Stimulated activated CD8-positive, alpha-beta memory T cell treated with anti-CD3 and anti-CD28 coated beads, Interleukin-15, amount 100 ng/mL, for 1 hour (primary cell): ENCODE measurements around the gene TOB2.
A peak's percentile ranks its signal among the peaks of the same experiment; 100 is the strongest.

Experiments
- DNase-seq: peaks from one replicate; pipeline ENCODE4 v3.0.0-alpha.2; 2020; ENCODE audit warnings: low read depth

Gene TOB2, protein sequence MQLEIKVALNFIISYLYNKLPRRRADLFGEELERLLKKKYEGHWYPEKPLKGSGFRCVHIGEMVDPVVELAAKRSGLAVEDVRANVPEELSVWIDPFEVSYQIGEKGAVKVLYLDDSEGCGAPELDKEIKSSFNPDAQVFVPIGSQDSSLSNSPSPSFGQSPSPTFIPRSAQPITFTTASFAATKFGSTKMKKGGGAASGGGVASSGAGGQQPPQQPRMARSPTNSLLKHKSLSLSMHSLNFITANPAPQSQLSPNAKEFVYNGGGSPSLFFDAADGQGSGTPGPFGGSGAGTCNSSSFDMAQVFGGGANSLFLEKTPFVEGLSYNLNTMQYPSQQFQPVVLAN

DNA sequence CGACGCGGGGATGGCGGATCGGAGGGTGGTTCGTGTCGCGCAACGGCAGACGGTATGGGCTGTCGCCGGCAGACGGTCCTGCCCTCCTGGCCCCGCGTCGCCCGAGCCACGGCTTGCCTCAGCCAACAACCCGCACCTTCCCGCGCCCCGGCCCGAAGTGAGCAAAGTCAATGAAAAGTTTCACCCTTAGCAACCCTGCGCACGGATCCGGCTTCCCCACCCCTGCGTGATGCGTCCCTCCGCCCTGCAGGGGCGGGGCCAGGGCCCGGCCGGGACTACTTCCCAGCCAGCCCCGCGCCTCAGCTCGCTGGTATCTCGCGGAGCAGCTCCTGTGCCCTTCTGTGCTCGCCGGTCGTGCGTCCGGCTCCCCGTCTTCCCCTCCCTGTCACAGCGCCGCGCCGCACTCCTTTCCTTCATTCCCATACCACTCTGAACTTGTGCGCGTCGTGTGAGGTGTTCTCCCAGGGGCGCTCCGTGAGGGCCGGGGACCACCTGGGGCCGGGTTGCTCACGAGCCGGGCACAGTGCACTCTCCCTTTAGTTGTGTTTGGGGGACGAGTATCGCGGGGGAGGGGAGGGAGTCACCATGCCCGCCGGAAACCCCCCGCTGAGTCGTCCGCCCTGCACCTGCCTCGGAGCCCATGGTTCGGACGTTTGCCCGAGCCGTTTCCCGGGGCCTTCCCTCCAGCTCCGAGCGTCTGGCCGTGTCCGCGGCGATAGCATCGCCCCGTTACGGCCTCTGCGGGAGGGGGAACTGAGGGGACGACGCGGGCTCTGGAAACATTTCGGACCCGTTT lies at the start of gene TOB2:
Gene TOB2, minus strand, starts transcription at position 163 of the 796 bp plus-strand sequence. CDS start 9,456 bp downstream, outside the sequence.
- peak; percentile 90 for DNase-seq

DNA sequence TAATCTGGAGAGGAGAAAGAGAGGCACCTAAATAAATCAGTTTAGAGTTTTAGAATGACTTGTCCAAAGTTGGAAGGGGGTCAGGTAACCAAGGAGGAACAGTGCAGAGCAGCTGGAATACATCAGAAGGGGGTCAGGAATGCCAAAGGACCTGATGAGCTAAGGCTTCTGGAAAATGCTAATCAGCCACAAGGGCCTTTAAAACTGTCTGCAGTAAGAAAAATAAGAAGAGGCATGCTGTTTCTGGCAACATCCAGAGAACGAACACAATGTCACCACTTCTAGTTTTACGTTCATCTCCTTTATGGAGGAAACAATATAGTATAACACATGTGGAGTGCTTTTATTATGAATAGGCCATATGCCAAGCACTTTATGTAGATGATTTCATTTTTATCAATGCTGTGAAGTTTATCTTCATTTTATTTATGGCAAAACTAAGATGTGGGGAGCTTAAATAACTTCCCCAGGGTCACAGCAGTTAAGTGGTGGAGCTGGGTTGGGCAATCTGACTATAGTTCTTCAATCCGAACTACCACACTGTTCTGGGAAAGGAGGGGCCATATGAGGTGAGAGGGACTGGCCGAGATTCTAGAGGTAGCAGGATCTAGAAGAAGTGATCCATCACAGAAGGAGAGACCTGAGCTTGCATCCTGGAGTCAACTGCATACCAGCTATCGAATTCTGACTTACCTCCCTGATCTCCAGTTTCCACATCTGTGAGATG lies 44.9 kb upstream of the TOB2 start:
- DNase-seq = no peak

DNA sequence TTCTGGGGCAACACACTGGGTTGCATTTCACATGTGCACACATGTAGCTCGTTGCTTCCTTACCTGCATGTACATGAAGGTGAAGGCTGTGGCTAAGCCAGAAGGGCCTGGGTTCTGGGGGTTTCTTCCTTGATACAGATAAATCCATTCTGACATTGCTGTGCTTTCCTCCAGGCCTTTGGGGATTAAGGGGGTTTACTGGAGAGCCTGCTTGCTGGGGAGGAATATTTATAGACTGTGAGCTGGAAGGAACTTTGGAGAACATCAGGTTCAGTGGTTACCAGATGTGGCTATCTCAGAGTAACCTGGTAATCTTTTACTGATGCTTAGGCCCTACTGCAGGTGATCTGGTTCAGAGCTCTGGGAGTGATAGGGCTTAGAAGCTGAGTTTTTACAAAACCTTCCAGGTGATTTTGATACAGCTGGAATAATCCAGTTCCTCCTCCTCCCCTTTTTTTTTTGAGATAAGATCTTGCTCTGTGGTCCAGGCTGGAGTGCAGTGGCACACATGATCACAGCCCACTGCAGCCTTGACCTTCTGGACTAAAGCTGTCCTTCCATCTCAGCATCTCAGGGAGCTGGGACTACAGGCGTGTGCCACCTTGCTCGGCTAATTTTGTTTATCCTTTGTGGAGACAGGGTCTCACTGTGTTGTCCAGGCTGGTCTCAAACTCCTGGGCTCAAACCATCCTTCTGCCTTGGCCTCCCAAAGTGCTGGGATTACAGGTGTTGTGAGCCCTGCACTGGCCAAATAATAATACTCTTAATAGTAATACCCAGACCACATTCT lies 42.2 kb upstream of the TOB2 start:
- DNase-seq = no peak

DNA sequence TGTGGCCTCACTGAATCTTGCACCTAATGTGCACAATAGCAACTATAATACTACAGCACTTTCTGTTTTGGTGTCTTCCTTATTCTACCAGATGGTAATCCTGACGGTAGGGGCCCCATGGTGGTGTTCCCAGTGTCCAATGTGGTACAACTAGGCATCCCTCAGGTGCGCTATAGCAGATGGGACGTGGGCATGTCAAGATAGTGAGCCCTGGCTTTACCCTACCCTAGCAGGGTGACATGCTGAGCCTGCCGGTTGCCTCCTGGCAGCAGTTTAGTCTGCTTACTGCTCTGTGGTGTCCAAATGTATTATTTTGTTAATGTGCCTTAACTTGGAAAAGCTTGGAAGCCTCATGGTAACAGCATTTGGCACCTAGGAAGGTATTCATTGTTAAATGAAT lies 41.5 kb upstream of the TOB2 start:
- DNase-seq = no peak

GRCh38 chr22:41487037-41487935 lies 40.7 kb upstream of the TOB2 start:
- no peak for DNase-seq

- no peak for DNase-seq
Measured at GRCh38 chr22:41485033-41485432, 38.4 kb upstream of the TOB2 start.

DNA sequence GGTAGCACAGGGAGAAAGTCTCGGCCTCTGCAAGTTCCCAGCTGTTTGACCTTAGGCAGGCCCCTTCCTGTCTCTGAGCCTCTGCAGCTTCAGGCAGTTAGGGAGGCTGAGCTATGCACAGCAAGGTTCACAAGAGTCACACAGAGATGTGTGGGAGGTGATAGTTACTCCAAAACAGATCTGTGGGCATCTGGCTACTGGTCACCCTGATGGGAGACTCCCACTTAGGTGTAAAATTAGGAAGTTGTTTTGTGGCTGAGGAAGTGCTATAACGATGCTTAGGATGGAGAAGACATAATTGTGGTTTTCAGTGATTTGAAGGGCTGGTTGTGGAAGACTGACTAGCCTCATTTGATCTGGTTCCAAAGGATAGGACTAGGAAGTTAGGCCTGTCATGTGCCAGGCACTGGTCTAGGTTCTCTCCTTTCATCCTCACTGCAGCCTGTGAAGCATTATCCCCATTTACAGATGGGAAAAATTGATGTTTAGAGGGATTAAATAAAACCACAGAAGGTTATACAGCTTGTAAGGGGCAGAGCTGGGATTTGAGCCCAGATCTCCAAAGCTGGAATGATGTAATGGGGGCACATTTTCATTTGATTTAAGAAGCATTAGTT lies 35.8 kb upstream of the TOB2 start:
- no peak for DNase-seq

DNA sequence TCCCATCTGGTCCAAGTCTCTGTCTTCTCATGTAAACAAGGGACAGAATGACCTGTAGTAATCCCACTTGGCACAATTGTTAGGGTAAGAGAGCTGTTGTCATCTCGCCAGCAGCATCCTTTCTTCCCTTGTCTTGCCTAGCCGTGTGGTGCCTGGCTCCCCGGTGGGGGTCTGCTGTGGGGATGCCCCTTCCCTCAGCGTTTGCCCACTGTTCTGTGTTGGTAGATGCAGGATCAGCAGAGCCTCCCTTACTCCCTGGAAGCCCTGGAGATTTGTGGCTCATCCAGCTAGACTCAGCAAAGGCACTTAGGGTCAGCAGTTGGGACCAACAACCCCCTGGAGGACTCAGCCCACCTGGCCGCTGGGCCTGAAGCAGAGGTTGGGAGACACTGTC lies 35.3 kb upstream of the TOB2 start:
- no peak for DNase-seq

DNA sequence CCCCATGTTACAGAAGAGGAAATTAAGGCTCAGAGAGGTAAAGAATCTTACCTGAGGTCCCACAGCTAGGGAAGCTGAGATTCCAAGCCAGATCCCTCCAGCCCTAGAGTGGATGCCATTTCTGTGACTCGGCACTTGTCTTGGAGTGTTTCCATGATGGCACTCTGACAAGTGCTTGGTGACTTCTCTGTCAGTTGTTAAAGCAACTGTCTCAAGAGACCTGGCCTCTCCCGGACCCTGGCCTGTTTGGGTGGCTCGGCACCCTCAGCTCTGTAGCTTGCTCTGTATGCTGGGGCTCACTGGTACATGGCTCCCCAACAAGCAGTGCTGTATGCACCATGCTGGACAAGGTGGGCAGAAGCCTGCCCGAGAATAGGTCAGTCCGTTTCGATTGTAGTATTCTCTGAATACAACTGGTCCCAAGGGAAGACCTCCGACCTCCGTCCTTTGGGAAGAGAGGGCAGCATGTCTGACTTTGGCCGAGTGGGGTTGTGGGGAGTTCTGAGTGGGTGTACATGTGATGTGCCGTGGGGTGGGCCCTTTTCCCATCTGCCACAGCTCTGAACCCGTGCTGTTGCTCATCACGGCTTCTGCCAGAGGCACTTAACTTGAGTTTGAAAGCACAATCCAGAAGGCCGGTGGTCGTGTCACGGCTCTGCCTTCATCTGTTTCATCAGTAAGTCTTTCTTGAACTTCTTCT lies 34.7 kb upstream of the TOB2 start:
- no peak for DNase-seq

DNA sequence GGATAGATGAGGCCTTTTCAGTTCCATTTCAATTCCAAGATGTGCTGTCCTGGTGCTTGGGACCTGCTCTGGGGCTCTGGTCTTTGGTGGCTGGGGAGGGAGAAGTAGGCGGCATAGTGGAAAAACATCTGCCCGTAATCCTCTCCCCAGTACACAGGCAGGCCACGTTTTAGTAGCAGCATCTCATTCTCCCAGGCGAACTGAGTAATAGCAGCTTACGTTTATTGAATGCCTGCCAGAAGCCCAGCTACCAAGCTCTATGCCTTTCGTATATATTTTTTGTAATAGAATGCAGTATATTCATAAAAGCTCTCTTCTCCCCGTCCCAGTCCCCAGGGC lies 33.8 kb upstream of the TOB2 start:
- no peak for DNase-seq

GRCh38 chr22:41479671-41480396 lies 33.2 kb upstream of the TOB2 start:
- DNase-seq = no peak

DNA sequence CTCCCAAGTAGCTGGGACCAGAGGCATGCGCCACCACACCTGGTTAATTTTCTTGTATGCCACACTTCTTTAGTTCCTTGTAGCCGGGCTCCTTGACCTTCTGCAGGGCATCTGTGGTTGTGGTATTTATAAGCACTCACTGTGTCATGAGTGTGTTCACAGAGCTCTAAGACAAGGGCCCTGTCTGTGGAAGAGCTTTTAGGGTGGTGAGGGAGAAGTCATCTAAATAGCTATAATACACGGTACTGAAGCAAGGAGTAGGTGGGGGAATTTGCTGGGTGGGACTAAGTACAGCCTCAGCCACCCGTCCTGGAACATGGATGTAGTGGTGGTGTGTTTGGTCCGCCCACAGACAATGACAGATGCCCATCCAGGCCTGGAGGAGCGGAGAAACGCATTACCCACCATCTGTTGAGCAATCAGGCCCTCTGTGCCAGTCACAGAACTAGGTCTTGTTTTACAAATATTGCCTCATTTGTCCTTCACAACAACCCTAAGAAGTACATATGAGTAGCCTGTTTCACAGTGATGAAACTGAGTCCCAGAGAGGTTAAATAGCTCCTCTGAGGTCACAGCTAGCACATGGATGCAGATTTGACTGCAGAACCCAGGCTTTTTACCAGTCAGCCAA lies 32.4 kb upstream of the TOB2 start:
- DNase-seq = no peak

DNA sequence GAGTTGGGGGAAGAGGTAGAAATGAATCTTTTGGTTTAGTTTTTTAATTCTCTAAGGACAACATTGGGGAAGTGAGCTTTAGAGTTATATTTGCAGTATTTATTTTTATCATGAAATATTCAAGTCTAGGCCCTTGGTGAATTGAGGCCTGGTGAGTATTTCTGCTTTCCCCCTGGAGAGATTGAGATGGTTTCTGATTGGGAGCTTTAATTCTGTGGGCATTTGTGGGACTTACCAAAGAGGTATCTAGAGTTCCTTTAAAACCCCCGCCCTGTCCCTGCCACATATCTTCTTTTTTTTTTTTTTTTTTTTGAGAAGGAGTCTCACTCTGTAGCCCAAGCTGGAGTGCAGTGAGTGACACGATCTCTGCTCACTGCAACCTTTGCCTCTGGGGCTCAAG lies 31.9 kb upstream of the TOB2 start:
- no peak for DNase-seq

- DNase-seq = no peak
Measured at GRCh38 chr22:41474872-41475451, 28.4 kb upstream of the TOB2 start.

DNA sequence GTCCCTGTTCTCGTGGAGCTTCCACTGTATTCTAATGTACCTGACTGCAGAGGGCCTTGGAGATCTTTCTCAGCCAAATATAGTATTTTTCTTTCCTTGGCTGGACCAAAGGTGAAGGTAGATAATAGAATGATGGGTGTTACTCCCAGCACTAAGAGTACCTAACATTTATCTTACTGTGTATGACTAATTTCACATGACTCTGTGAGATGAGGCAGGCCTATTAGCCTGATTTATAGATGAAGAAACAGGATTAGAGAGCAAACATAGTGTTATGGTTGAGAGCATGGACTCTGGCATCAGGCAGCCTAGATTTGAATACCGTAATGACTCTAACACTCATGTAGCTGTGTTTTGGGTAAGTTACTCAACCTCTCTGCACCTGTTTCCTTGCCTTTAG lies 25.0 kb upstream of the TOB2 start:
- DNase-seq = no peak

GRCh38 chr22:41470886-41471285 lies 24.3 kb upstream of the TOB2 start:
- no peak for DNase-seq

DNA sequence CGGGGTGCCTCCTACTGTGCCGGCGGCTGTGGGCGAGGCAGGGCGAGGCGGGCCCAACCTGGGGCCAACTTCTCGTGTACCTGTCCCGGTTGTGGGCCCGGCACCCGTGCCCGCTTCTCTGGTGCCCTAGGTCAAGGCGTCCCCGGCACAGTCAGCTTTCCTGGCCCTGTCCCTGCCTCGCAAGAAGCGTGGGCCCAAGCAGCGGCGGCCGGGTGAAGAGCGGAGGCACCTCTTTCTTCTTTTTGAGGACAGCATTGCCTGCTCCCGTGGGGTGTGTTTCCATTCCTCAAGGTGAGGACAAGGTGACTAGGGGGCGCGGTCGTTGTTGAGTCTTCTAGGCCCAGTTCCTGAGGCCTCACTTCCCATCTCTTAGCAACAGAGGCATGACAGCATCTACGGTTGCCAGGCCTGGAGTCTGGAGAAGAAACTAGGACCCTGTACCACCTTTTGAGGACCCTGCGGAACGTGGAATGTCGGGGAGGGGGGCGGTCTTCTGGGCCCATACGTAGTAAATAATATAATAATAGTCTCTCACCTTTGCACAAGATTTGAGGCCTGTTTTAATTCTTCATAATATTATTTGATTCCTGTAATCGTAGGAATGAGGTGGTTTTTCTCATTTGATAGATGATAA lies 22.7 kb upstream of the TOB2 start:
- no peak for DNase-seq
